HG03025 (cell line): ENCODE data around the gene ZDHHC24.

ENCODE experiments used
- ATAC-seq: cut with Tn5 transposase; IDR thresholded peaks from one replicate; pipeline ENCODE4 v1.9.1; 2021; ENCODE audit warnings: mild to moderate bottlenecking, moderate library complexity; ENCODE audit not compliant: unreplicated experiment, low FRiP score

ZDHHC24 gene

DNA sequence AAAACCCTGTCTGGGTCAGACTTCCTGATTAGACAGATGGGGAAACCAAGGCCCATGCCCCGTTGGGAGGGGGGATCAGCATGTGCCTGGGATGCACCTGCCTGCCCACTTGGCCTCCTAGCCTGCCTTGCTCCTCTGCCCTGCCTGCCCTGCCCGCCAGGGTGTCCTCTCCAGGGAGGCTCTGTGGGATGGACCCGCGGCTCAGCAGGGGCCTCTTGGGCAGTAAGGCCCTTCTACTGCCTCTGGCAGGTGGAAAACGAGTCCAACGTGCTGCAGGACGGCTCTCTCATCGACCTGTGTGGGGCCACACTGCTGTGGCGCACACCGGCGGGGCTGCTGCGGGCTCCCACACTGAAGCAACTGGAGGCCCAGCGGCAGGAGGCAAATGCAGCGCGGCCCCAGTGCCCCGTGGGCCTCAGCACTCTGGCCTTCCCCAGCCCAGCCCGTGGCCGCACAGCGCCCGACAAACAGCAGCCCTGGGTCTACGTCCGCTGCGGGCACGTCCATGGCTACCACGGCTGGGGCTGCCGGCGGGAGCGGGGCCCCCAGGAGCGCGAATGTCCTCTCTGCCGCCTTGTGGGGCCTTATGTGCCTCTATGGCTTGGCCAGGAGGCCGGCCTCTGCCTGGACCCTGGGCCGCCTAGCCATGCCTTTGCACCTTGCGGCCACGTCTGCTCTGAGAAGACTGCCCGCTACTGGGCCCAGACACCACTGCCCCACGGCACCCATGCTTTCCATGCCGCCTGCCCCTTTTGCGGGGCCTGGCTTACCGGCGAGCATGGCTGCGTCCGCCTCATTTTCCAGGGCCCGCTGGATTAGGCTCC lies 70.3 kb downstream of the ZDHHC24 start:
- no peak for ATAC-seq

DNA sequence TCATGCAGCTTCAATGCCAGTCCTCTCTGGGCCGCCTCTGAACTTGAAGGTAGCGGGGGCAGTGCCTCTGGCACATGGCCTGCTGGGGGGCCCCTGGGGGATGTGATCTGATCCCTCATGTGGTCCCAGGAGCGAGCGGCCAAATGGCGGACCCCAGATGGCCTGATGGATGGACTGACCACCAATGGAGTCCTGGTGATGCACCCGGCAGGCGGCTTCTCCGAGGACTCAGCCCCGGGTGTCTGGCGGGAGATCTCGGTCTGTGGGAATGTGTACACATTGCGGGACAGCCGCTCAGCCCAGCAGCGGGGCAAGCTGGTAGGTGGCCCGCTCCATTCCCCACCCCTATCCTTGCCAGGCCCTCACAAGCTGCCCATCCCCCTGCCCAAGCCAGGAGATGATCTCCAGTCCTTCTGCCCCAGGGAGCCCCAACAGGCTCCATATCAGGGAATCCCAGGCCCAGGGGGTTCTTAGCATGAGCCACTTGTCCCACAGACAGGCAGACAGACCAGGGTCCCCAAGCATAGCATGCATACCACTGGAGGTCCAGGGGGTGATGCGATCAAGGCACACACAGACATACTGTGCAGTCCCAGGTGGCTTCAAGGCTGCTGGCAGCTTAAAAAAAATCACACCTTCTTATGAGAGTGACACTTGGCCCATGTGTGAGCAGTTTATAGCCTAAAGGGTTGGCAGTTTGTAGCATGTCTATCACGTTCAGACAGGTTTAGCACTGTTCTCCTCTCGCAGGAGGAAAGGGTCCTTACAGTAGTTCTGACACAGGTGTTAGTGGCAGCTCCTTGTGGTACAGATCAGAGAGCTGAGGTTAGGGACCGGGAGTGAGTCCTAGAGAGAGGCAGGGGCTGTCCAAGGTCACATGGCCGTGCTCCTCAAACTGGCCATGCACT lies 72.0 kb downstream of the ZDHHC24 start:
- no peak for ATAC-seq

DNA sequence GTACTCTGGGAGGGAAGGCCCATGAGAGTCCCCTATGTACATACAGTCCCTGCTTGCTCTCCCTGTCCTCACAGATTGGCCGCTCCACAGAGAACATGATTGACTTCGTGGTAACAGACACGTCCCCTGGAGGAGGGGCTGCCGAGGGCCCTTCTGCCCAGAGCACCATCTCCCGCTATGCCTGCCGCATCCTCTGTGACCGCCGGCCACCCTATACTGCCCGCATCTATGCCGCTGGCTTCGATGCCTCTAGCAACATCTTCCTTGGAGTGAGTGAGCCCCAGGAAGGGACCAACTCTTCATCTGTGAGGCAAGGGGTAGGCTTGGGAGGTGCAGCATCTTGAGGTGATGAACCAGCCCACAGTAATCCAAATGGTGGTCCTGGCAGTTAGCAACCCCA lies 72.7 kb downstream of the ZDHHC24 start:
- no peak for ATAC-seq

DNA sequence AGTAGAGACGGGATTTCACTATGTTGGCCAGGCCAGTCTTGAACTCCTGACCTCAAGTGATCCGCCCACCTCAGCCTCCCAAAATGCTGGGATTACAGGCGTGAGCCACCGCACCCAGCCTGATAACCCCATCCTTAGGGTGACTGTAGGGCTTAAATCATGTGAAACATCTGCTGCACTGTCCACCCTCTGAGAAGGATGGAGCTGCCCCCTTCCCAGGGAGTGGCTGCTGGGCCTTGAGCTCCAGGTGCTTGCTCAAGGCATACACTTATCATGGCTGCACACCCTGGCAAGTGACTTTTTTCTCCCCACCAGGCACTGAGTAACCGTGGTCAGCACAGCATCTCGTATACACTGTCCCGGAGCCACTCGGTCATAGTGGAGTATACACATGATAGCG lies 73.8 kb downstream of the ZDHHC24 start:
- no peak for ATAC-seq

DNA sequence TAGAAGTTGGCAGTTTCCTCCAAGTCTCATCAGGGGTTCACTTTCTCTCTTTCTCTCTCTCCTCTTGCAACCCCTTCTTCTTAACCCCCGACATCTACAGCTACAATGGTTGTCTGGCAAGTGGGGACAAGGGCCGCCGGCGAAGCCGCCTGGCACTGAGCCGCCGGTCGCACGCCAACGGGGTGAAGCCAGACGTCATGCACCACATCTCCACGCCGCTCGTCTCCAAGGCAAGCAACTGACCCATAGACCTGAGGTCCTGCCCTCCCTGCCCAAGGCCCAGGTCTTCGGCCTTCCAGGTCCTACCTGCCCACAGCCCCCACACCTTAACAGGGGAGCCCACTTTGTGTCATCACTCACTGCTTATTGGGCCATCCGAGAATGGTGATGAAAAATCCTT lies 74.7 kb downstream of the ZDHHC24 start:
- ATAC-seq: no peak
